SK-N-SH treated with all-trans-retinoic acid at 6 μM for 48 hours (cell line): ENCODE results near the gene RELCH.

Source experiments
- ARNTL ChIP-seq: fragments of 450-650 bp; formaldehyde crosslinking; IDR thresholded peaks from 2 replicates; pipeline ENCODE4 v1.5.0; 2020; ENCODE audit warnings: low read depth, mild to moderate bottlenecking, moderate library complexity, borderline replicate concordance
- RARB ChIP-seq: fragments of 250-450 bp; sonication (Bioruptor Pico); IDR thresholded peaks from 2 replicates; pipeline ENCODE4 v1.8.0; 2021; ENCODE audit warnings: mild to moderate bottlenecking, moderate library complexity
- TCF4 ChIP-seq: fragments of 250-450 bp; sonication (Bioruptor Pico); IDR thresholded peaks from 2 replicates; pipeline ENCODE4 v1.8.0; 2021; ENCODE audit warnings: mild to moderate bottlenecking, moderate library complexity, borderline replicate concordance
- ZC3H10 ChIP-seq: fragments of 250-450 bp; sonication (Bioruptor Pico); IDR thresholded peaks from 2 replicates; pipeline ENCODE4 v1.5.1; 2021; ENCODE audit warnings: mild to moderate bottlenecking, moderate library complexity
- ZNF8 ChIP-seq: fragments of 450-650 bp; formaldehyde crosslinking; IDR thresholded peaks from 2 replicates; pipeline ENCODE4 v1.5.0; 2020; ENCODE audit warnings: mild to moderate bottlenecking, moderate library complexity
- TF ChIP-seq, protein P1 (sequence below): fragments of 250-450 bp; sonication (Bioruptor Pico); IDR thresholded peaks from 2 replicates; pipeline ENCODE4 v1.5.1; 2020; ENCODE audit warnings: low read depth, mild to moderate bottlenecking, moderate library complexity

DNA sequence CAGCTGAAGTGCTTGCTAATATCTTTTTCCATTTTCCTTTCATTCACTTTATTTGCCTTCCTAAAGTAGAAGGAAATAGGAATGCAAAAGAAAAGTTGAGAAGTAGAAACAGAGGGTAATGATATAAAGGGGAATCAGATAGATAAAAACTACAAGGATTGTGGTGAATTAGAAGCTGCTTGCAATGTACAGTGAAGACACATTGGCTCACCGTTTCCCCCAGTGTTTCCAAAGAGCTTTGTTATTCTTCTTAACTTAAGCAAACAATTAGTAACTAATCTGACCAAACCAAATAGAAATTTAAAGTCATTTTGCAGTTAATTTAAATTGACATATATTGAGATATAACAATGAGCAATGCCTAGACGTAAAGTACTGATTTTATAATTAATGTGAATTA lies 63.4 kb downstream of the RELCH start:
- TF ChIP-seq ZNF8 (CRISPR knock-in tag) (no peak), TCF4 (no peak), ZC3H10 (CRISPR knock-in tag) (no peak), ARNTL (CRISPR knock-in tag) (no peak), RARB (CRISPR knock-in tag) (no peak)
- TF ChIP-seq, protein P1, sequence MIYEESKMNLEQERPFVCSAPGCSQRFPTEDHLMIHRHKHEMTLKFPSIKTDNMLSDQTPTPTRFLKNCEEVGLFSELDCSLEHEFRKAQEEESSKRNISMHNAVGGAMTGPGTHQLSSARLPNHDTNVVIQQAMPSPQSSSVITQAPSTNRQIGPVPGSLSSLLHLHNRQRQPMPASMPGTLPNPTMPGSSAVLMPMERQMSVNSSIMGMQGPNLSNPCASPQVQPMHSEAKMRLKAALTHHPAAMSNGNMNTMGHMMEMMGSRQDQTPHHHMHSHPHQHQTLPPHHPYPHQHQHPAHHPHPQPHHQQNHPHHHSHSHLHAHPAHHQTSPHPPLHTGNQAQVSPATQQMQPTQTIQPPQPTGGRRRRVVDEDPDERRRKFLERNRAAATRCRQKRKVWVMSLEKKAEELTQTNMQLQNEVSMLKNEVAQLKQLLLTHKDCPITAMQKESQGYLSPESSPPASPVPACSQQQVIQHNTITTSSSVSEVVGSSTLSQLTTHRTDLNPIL (CRISPR knock-in tag): no peak
